Measurements from ENCODE around the gene LGR6. TPM values are rescaled to one million over a fixed set of nuclear protein-coding genes. Genes with fewer than 3 reads are reported as not detected.

Gene LGR6
- total and polyA plus RNA-seq, 2 experiments from 2014 or later, result 0.66 to 0.89 TPM

DNA sequence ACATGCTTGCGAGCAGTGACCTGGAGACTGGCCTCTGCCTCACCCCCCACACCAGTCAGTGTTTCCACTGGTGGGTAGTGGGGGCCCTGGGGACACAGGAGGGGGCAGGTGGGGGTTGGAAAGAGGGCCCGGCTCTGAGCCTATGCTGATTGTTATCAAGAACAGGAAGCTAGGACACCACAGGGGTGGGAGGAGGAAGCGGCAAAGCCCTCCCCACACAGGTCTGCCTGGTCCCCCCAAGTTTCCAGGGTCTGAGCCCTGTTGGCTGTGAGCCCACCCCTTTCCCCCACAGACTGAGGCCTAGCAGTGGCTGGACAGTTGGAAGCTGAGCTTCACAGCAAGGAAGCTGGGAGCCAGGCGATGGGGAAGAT, 31.6 kb upstream of the LGR6 start:
- no peaks in the 10 kb centered on the region for H3K36me3 Mint-ChIP-seq (ENCODE audit: low read depth)
- peak overlapping the region; percentile 74; the same call in 1 of the 2 replicates for H2AFZ ChIP-seq
- no peak overlapping the region for H3K27ac Mint-ChIP-seq
- H3K9me3 Mint-ChIP-seq, result peaks cover 3% of the 10 kb centered on the region; the same call in 1 of the 3 replicates
- H3K4me1 Mint-ChIP-seq, result peaks cover 59% of the 10 kb centered on the region
- TF ChIP-seq EZH2 (IDR thresholded peaks at IDR 0.05; ENCODE audit: low read depth, unreplicated experiment), result no peak
- no peak for TF ChIP-seq JUNB (IDR thresholded peaks at IDR 0.05; ENCODE audit: unreplicated experiment)
- TF ChIP-seq, protein P1, sequence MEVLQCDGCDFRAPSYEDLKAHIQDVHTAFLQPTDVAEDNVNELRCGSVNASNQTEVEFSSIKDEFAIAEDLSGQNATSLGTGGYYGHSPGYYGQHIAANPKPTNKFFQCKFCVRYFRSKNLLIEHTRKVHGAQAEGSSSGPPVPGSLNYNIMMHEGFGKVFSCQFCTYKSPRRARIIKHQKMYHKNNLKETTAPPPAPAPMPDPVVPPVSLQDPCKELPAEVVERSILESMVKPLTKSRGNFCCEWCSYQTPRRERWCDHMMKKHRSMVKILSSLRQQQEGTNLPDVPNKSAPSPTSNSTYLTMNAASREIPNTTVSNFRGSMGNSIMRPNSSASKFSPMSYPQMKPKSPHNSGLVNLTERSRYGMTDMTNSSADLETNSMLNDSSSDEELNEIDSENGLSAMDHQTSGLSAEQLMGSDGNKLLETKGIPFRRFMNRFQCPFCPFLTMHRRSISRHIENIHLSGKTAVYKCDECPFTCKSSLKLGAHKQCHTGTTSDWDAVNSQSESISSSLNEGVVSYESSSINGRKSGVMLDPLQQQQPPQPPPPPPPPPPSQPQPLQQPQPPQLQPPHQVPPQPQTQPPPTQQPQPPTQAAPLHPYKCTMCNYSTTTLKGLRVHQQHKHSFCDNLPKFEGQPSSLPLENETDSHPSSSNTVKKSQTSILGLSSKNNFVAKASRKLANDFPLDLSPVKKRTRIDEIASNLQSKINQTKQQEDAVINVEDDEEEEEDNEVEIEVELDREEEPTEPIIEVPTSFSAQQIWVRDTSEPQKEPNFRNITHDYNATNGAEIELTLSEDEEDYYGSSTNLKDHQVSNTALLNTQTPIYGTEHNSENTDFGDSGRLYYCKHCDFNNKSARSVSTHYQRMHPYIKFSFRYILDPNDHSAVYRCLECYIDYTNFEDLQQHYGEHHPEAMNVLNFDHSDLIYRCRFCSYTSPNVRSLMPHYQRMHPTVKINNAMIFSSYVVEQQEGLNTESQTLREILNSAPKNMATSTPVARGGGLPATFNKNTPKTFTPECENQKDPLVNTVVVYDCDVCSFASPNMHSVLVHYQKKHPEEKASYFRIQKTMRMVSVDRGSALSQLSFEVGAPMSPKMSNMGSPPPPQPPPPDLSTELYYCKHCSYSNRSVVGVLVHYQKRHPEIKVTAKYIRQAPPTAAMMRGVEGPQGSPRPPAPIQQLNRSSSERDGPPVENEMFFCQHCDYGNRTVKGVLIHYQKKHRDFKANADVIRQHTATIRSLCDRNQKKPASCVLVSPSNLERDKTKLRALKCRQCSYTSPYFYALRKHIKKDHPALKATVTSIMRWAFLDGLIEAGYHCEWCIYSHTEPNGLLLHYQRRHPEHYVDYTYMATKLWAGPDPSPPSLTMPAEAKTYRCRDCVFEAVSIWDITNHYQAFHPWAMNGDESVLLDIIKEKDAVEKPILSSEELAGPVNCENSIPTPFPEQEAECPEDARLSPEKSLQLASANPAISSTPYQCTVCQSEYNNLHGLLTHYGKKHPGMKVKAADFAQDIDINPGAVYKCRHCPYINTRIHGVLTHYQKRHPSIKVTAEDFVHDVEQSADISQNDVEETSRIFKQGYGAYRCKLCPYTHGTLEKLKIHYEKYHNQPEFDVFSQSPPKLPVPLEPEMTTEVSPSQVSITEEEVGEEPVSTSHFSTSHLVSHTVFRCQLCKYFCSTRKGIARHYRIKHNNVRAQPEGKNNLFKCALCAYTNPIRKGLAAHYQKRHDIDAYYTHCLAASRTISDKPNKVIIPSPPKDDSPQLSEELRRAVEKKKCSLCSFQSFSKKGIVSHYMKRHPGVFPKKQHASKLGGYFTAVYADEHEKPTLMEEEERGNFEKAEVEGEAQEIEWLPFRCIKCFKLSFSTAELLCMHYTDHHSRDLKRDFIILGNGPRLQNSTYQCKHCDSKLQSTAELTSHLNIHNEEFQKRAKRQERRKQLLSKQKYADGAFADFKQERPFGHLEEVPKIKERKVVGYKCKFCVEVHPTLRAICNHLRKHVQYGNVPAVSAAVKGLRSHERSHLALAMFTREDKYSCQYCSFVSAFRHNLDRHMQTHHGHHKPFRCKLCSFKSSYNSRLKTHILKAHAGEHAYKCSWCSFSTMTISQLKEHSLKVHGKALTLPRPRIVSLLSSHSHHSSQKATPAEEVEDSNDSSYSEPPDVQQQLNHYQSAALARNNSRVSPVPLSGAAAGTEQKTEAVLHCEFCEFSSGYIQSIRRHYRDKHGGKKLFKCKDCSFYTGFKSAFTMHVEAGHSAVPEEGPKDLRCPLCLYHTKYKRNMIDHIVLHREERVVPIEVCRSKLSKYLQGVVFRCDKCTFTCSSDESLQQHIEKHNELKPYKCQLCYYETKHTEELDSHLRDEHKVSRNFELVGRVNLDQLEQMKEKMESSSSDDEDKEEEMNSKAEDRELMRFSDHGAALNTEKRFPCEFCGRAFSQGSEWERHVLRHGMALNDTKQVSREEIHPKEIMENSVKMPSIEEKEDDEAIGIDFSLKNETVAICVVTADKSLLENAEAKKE (CRISPR knock-in tag; IDR thresholded peaks at IDR 0.05), result no peak
- no peak for TF ChIP-seq CREB1 (CRISPR knock-in tag; IDR thresholded peaks at IDR 0.05; ENCODE audit: low read depth)
- TF ChIP-seq NANOG (IDR thresholded peaks at IDR 0.05; ENCODE audit: borderline replicate concordance), result no peak
- TF ChIP-seq, protein P2, sequence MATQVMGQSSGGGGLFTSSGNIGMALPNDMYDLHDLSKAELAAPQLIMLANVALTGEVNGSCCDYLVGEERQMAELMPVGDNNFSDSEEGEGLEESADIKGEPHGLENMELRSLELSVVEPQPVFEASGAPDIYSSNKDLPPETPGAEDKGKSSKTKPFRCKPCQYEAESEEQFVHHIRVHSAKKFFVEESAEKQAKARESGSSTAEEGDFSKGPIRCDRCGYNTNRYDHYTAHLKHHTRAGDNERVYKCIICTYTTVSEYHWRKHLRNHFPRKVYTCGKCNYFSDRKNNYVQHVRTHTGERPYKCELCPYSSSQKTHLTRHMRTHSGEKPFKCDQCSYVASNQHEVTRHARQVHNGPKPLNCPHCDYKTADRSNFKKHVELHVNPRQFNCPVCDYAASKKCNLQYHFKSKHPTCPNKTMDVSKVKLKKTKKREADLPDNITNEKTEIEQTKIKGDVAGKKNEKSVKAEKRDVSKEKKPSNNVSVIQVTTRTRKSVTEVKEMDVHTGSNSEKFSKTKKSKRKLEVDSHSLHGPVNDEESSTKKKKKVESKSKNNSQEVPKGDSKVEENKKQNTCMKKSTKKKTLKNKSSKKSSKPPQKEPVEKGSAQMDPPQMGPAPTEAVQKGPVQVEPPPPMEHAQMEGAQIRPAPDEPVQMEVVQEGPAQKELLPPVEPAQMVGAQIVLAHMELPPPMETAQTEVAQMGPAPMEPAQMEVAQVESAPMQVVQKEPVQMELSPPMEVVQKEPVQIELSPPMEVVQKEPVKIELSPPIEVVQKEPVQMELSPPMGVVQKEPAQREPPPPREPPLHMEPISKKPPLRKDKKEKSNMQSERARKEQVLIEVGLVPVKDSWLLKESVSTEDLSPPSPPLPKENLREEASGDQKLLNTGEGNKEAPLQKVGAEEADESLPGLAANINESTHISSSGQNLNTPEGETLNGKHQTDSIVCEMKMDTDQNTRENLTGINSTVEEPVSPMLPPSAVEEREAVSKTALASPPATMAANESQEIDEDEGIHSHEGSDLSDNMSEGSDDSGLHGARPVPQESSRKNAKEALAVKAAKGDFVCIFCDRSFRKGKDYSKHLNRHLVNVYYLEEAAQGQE (IDR thresholded peaks at IDR 0.05; ENCODE audit: unreplicated experiment), result no peak
- H3K4me1 ChIP-seq (ENCODE audit: insufficient read depth), result peaks cover 14% of the 10 kb centered on the region
- no peak overlapping the region for H3K4me3 ChIP-seq
- H3K79me2 ChIP-seq (replicated peaks; ENCODE audit: insufficient read depth), result no peaks in the 10 kb centered on the region
- H3K9me2 ChIP-seq (ENCODE audit: insufficient read depth), result no peaks in the 10 kb centered on the region
- no peaks in the 10 kb centered on the region for H4K20me1 ChIP-seq (replicated peaks; ENCODE audit: insufficient read depth)
- H3K27me3 Mint-ChIP-seq (ENCODE audit: insufficient read depth, low read depth, poor library complexity), result peaks cover 17% of the 10 kb centered on the region
- H3K27ac ChIP-seq (ENCODE audit: low read depth), result no peak overlapping the region
- DNase-seq (ENCODE audit: low spot score), result no peak
- H3F3A ChIP-seq (replicated peaks; ENCODE audit: low read depth), result 0 out of 2 replicates have a peak, but pooled peaks cover 2% of the 10 kb centered on the region
- no peak overlapping the region for H3K4me2 ChIP-seq
- H3K27me3 ChIP-seq (ENCODE audit: insufficient read depth), result no peaks in the 10 kb centered on the region
- H3K36me3 ChIP-seq (ENCODE audit: insufficient read depth), result no peaks in the 10 kb centered on the region
- H3K4me3 Mint-ChIP-seq, result no peak overlapping the region
- ATAC-seq, result no peak

All from GM23338 (cell line).